Activated CD8-positive, alpha-beta memory T cell treated with anti-CD3 and anti-CD28 coated beads, Interleukin-2, amount 50 U/mL, for 4 hours (primary cell): ENCODE measurements around the gene IQCH.
"Not testable (repeated sequence)": the region's sequence is repeated elsewhere in the genome, so short reads cannot be mapped to it uniquely, and the experiment has no call there.

Experiments
- DNase-seq: peaks from one replicate; pipeline ENCODE4 v3.0.0-alpha.2; 2020

The IQCH gene

DNA sequence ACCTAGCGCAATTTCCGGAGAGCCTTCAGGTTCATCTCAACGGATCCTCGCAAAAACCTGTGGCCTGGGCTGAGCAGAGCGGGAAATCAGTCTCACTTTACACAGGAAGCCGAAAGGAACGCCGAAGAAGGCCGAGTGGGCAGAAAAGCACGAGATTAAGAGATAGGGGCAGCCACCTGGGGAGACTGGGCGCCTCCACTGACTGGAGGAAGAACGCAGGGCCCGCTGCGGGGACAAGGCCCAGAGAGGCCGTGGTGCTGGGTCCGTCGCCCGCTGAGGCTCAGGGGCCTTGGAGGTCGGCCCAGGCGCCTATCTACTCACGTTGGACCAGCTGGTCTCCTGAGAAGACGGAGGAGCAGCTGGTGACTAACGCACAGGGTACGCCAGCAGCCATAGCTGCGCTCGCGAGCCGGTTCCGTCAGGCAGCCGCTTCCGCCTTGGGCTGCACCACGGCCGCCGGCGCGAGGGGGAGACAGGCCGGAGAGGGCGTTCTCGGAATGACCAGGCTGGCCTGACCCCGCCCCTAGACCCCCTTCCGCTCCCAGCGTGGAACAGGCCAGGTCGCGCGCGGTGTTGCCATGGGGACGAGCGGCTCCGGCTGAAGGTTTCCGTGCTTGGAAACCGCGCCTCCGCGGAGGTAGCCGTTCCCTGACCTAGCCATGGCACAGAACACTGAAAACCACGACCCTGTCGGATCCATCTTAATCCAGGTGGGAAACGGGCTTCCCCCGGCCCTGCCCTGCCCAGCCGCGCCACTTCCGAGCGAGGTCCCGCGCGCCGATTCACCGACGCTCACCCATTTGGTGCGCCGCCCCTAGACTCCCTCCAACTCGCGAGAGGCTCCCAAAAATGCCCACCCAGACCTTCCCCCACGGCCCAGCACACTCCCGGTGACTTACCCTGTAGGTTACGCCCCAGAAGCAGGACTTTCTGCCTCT, at the start of gene IQCH, which contains the start of gene AAGAB:
Gene IQCH (plus strand): TSS at position 549 of the 938 bp plus-strand sequence. CDS start 111 bp downstream, at position 660.
Gene AAGAB (minus strand): TSS at position 424 of the 938 bp plus-strand sequence. CDS start 30 bp downstream, at position 394.
- DNase-seq, result peak; percentile 99

DNA sequence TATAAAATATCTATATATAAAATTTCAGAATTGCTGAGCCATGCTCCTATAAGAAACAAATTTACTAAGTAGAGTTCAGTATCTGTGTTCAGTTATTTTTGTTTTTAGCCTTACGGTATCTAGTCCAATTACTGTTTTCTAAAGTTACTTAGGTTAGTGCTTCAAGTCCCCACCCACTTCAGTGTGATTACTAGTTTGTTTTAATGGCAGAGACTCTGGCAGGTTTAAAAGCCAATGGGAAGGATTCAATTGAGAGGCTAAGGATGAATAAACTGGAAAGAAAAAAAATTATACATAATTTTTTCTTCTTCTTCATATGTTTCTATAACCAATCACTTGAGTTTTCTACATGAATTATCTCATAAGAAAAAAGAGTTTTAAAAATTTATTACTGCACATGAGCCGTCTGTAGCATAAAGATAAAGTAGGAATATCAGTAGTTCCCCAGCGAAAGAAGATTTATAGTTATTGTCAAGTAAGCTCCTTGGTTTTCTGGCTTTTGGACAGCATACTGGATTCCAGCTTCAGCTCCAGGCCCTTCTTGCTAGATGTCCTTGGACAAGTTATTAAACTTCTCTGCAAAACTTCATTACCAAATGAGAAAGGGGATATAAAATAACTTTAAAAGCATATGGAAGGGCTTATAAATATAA, 46.9 kb upstream of the IQCH start:
- no peak for DNase-seq

DNA sequence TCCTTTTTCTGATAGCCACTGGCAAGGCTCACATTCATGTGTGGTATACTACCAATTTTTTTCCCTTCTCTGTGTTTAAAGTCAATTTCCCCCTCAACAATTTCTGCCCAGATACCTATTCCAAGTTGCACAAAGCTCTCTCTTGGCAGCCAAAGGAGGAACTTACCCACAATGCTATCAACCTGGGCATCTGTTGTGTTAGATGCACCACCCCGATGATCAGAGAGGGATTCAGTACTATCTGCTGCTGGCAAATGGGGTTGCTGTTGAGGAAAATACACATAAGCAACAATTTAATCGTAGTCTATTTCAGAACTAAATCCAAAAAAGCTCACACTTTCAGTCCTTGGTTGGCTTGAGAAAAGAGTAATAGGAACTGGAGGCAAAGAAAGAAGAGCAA, 46.2 kb upstream of the IQCH start:
- no peak for DNase-seq

DNA sequence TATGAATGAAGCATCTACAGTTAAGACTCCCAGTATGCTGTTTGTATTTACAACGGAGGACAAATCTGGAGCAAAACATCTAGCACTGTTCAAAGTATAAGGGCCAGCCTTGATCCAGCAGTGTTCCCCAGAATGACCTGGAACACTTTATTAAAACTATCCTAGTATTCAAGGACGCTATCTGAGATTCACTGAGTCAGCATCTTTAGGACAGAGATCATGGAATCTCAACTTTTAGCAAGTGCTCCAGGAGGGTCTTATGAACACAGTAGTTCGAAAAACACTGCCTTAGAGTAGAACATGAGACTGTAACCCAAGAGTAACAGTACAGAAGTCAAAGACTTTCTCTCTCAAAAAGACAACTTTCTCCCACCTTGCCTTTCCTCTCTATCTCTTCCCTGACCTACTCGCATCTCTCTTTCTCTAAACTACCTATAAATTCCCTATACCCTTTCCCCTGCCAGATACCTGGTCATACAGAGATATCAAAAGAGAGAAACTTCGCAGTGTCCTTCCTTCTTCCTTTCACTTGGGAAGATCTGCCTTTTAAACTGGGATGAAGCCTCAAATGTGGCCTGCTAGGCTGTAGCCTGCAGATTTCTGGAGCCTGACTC, 43.9 kb upstream of the IQCH start:
- DNase-seq, result no peak

DNA sequence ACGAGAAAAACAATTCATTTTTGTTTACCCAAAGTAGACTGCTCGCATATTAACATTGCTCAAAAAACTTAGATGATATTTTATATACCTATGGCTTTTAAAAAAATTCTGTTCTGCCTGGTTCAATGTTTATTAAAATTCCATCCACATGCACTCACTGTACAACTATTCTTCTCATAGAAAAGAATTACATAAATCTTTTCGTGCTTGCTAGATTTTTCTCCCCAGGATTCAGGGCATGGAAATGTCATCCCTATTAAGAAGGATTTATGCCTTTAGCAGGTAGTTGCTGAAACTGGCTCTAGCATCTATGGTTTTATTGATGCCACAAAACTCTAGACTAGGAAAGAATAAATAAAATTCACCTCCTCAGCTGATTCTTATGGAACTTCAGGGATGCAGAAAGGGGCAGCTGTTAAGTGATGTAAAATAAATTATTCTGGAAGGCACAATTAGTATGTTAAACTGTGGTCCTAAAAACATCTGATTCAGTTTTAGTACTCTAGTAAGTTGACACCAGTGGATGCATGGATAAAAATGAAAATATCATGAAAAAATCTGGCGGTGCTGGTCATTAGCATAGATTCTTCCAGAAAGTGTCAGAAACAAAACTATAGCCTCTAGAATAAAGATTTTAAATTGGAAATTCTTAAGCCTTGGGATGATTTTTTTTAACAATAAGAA, 41.8 kb upstream of the IQCH start:
- DNase-seq, result no peak

DNA sequence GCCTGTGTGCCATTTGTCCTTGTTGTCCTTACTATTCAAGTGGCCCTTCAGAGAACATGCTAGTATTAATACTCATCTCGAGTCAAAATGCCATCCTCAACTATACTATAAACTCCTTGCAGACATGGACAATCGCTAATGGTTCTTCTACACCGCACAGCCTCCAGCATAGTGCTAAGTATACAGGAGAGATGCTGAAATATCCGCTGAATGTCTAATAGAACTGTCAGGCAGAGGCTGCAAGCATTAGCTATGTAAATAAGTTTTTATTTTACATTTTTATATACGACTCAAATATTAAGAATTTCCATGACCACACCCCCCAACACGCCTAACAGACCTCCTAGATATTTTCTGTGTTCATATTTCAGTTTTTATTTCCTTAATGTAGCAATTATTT, 39.5 kb upstream of the IQCH start:
- DNase-seq, result no peak

DNA sequence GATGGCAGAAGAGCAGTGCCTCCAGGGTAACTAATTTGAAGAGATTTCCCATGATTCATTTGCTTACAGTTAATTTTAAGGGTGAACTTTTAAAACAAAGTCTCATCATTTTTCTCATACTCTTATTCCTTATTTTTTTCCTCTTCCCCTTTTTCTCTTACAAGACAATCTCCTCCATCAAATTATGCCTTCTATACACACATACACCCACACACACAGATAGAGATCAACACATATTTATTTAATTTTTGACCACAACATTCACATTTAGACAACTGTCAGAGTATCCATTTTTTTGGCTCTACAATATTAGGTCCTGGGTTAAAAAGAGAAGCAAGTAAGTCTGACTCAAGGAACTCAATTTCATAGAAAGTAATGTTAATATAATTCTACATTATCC, 37.7 kb upstream of the IQCH start:
- no peak for DNase-seq

DNA sequence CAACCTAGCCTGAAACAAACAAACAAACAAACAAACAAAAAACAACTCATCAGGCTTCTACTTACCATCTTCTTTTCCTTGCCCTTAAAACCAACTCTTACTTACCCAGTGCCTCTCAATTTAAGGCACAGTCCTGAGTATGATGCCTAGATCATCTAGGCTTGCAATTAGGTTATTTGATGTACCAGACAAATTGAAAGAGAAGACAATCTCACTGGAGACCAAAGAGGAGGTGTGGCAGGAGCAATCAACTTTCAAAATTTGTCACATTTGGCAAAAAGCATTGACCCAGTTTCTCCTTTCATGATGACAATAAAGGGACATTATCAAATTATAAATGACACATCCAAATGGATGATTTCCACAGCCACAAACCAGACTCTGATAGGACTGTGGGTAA, 36.2 kb upstream of the IQCH start:
- DNase-seq, result no peak

DNA sequence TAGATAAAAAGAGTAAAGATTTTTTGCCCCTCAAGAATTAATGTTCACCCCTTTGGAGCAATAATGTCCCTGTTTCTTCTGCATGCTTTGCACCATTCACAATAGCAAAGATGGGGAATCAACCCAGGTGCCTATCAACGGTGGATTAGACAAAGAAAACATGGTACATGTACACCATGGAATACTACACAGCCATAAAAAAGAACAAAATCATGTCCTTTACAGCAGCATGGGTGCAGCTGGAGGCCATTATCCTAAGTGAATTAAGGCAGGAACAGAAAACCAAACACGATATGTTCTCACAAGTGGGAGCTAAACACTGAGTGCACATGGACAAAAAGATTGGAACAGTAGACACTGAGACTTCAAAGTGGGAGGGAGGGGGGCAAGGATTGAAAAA, 35.3 kb upstream of the IQCH start:
- no peak for DNase-seq

DNA sequence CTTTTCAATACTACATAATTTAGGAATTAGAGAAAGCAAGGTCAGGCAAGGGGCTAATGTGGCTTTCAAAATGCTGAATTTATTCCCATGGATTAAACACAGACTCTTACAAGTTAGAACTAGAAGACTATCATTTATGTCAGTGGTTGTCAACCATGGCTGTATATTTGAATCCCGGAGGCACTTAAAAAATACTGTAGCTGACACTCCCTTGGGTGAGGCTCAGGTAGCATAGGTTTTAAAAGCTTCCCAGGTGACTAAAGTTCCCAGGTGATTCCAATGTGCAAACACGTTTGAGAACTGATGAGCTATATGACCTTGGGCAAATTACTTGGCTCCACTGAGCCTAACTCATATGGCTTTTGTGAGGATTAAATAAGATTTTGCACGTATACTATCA, 29.7 kb upstream of the IQCH start:
- DNase-seq, result no peak

DNA sequence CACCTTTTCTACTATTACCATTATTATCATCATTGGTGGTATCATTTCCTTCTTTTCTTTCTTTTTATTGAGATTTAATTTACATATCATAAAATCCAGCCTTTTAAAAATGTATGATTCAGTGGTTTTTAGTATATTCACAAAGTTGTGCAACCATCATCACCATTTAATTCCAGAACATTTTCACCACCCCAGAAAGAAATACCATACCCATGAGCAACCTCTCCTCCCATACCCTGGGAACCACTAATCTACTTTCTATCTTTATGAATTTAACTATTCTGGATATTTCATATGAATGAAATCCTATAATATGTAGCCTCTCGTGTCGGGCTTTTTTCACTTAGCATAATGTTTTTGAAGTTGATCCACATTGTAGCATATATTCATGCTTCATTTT, 29.2 kb upstream of the IQCH start:
- no peak for DNase-seq

DNA sequence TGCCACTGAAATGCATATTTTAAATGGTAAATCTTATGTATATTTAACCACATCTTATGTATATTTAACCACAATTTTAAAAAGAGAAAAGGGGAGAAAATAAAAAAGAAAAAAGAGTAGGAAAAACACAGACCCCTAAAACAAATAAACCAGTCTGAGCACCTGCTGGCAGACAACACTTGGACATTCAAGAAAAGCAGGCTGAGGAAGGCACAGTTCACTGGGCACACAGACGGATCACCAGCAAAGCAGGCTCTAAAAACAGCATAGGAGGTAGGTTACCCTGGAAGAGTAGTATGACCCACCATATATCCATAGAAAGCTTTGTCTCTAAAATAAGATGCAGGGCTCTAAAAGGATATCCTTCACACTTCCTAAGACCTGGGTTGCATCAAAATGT, 27.2 kb upstream of the IQCH start:
- no peak for DNase-seq

DNA sequence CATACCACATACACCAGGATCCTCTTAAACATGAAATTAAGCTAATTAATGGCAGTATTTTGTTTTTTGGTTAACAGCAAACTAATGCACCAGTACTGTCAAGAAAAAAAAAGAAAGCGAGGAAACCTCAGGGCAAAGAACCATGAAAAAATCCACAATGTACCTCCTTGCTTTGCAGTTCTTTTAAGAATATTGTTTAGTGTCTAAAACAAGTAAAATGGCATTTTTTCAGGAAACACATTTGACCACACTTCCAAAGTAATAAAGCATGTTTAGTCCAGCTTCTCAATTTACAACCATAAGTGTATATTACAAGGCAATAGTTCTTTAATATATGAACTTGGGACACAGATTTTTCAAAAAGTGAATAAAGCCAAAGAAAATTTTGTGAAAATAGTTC, 26.7 kb upstream of the IQCH start:
- DNase-seq, result no peak

DNA sequence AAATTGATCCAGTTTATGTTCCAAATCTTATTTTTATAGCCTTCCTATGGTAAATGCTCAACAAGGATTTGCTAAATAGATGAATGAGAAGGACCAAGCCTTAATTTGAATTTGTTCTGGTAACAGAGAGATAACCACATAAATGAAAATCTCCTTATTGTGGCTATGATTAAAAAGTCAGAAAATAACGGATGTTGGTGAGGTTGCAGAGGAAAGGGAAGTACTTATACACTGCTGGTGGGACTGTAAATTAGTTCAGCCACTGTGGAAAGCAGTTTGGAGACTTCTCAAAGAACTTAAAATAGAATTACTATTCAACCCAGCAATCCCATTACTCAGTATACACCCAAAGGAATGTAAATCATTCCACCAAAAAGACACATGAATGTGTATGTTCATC, 26.3 kb upstream of the IQCH start:
- no peak for DNase-seq

DNA sequence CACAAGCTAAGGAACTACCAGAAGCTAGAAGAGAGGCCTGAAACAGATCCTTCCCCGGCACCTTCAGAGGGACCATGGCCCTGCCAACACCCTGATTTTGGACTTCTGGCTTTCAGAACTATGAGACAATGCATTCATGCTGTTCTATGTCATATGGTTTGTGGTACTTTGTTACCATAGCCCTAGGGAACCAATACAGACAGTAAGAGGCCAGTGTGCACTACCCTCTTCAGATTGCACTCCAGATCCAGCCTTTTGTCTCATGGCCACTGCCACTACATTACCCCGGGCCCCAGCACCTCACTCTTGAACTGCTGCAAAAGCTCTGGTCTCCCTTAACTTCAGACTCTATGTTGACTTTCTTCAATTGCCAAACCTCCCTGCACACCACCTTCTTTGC, 24.1 kb upstream of the IQCH start:
- no peak for DNase-seq

DNA sequence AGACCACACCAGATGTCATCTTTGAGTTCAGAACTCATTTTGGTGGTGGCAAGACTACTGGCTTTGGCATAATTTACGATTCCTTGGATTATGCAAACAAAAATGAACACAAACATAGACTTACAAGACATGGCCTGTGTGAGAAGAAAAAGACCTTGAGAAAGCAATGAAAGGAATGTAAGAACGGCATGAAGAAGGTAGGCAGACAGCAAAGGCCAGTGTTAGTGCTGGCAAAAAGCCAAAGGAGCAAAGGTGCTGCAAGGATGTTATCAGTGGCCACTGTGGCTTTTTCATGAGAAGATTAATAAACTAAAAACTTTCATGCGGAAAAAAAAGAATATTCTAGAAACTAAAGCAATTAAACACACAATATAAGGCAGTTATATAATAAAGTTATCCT, 22.0 kb upstream of the IQCH start:
- DNase-seq, result no peak

DNA sequence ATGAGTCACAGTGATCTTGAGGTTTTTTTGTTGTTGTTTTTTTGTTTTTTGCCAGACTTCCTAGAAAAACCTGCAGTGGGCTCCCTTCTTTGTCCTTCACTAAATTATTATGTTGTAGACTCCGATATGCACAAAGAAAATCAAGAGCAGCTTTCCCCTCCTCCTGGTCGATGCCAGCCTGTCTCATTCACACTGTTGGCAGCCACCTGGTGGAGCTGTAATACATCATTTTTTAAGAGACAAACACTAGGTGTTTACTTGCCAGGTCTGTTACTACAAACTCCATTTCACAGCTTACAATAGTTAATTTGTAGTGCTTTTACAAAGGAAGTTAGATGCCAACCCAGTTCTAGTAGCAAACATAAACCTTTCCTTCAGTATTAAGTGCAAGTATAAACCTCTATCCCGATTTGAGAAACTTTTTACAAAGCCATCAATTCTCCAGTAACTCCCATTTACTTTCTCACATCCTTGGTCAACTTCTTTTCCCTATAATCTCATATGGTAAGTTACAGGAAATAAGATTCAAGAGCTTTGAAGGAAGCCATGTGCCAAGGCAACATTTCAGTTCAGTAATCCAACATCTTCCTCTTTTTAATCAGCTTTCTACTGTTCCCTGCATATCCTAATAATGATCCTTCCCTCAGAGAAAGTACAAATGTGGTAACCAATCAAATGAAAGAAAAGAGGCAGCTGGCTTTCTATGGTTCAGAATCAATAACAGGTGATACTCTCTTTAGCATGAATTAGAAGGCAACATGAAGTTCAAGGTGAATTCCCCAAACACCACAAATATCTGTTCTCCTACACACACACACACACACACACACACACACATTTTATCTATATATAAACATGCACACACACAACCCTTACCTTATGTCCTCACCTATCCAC, 14.1 kb upstream of the IQCH start:
- DNase-seq, result no peak

DNA sequence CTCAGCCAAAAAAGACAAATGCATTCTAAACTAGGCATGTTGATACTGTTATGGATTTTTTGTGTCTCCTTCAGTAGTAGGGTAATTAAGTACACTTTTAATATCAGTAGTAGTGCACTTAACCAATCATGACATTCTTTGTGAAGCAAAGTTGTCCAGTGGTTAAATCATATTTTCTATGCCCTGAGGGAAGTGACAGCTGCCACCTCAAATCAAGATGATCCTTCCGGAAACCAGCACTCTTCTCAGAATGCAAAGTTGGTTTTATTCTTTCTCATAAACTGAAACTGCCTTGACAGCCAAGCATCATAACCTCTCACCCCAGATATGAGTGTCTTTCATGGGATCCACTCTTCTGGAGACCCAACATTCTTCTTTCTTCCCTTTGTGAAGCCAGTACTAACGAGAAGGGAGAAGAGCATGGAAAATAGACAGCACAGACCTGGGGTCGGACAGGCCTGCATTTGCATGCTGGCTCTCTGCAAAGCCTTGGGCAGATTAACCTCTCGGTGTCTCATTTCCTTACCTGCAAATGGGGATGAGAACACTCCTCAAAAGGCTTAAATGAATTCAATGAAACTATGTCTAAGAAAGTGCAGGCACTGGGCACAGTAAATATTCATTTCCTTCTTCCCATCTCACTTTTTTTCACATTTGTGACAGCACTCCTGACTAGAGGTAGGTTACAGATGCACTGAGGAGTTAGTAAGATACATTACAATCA, 13.3 kb upstream of the IQCH start:
- DNase-seq, result no peak

DNA sequence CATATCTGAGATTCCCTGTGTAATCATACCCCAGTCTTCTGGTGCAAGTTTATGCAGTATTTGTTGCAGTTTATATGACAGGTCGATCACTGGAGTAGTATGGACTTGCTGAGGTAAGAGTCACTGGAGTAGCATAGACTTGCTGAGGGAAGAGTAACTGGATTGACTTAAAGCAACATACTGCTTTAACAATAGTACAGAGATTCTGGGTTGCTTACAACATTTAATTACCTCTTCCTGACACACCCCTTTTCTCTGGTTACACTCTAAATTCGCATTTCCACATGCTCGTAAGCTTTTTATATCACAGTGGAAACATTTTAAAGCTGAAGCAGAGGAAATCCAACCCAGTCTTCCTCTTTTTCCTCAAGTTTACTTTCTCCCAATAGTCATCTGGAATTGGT, 11.9 kb upstream of the IQCH start:
- no peak for DNase-seq

DNA sequence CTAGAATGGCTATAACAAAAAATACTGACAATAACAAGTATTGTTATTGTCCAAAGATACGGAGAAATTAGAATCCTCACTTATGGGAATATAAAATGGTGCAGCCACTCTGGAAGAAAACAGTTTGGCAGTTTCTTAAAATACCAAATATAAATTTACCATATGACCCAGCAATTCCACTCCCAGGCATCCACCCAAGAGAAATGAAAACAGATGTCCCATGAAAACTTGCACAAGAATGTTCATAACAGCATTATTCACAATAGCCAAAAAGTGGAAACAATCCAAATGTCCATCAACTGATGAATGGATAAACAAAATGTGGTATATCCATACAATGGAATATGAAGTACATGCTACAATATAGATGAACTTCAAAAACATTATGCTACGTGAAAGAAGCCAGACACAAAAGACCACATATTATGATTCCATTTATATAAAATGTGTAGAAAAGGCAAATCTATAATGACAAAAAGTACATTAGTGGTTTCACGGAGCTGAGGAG, 9.6 kb upstream of the IQCH start:
- no peak for DNase-seq

DNA sequence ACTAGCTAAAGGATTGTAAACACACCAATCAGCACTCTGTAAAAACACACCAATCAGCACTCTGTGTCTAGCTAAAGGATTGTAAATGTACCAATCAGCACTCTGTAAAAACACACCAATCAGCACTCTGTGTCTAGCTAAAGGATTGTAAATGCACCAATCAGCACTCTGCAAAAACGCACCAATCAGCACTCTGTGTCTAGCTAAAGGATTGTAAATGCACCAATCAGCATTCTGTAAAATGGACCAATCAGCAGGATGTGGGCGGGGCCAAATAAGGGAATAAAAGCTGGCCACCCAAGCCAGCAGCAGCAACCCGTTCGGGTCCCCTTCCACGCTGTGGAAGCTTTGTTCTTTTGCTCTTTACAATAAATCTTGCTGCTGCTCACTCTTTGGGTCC, 8.0 kb upstream of the IQCH start:
- DNase-seq, result not testable (repeated sequence)
